Endothelial cell of umbilical vein (primary cell): ENCODE results near the gene KAT7.

ENCODE experiments used
- EZH2 ChIP-seq: IDR thresholded peaks from 2 replicates; pipeline ENCODE4 v1.6.1; 2012; ENCODE audit warnings: borderline replicate concordance, low read depth, mild to moderate bottlenecking, moderate library complexity, low read length, inconsistent platforms; ENCODE audit not compliant: severe bottlenecking
- POLR2AphosphoS5 ChIP-seq: IDR thresholded peaks from 2 replicates; pipeline ENCODE4 v1.6.1; 2012; ENCODE audit warnings: low read depth, mild to moderate bottlenecking, control low read depth, low read length, moderate library complexity; ENCODE audit not compliant: insufficient read depth
- TF ChIP-seq, protein P1 (sequence below), 2 donors: IDR thresholded peaks; 1 replicate in 1 of 2; 2 replicates in 1 of 2; pipeline ENCODE4 v1.5.1; 2011; ENCODE audit warnings: low read length in 2 of 2, mild to moderate bottlenecking in 2 of 2, moderate library complexity in 2 of 2, control low read depth in 1 of 2, inconsistent platforms in 1 of 2, low read depth in 1 of 2; ENCODE audit not compliant: insufficient read depth in 1 of 2; ENCODE audit errors: extremely low read depth in 1 of 2

DNA sequence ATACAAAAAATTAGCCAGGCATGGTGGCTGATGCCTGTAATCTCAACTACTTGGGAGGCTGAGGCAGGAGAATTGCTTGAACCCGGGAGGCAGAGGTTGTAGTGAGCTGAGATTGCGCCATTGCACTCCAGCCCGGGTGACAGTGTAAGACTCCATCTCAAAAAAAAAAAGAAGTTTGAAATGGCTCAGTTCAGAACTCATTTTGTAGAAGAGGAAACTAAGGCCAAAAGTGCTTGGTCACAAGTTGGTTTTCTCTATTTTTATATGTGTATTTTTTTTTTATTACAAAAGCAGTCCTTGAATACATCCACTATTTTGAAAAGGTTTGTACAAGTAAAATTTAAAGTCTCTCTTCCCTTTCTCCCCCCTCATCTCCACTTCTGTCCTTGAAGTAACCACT lies 53.9 kb downstream of the KAT7 start:
- TF ChIP-seq POLR2AphosphoS5, result no peak
- TF ChIP-seq, protein P1, sequence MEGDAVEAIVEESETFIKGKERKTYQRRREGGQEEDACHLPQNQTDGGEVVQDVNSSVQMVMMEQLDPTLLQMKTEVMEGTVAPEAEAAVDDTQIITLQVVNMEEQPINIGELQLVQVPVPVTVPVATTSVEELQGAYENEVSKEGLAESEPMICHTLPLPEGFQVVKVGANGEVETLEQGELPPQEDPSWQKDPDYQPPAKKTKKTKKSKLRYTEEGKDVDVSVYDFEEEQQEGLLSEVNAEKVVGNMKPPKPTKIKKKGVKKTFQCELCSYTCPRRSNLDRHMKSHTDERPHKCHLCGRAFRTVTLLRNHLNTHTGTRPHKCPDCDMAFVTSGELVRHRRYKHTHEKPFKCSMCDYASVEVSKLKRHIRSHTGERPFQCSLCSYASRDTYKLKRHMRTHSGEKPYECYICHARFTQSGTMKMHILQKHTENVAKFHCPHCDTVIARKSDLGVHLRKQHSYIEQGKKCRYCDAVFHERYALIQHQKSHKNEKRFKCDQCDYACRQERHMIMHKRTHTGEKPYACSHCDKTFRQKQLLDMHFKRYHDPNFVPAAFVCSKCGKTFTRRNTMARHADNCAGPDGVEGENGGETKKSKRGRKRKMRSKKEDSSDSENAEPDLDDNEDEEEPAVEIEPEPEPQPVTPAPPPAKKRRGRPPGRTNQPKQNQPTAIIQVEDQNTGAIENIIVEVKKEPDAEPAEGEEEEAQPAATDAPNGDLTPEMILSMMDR (IDR thresholded peaks at IDR 0.05; ENCODE audit: extremely low read depth in 1 of 2, insufficient read depth in 1 of 2, low read depth in 1 of 2, low read length in 2 of 2), result no peak
- no peak for TF ChIP-seq EZH2
